NB4 (cell line): ENCODE measurements around the gene DLG4.

Source experiments
- POLR2A ChIP-seq: IDR thresholded peaks from 2 replicates; pipeline ENCODE4 v1.6.1; 2011; ENCODE audit warnings: mild to moderate bottlenecking; ENCODE audit not compliant: insufficient read length; ENCODE audit errors: extremely low read depth
- TF ChIP-seq, protein P1 (sequence below): IDR thresholded peaks from one replicate; pipeline ENCODE4 v1.5.1; 2012; ENCODE audit warnings: low read depth, low read length

DNA sequence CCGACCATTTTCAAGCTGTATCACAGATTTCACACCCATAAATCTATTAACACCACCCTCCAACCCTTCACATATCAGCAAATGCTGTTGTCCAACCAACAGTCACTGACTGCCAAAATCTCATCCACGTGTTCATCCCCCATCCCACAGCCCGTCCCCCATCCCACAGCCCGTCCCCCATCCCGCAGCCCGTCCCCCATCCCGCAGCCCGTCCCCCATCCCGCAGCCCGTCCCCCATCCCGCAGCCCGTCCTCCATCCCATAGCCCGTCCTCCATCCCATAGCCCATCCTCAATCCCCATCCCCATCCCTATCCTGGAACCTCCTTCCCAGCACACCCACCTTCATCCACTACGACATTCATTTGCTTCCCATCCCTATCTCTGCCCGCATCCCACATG, 14.1 kb downstream of the DLG4 start:
- no peak for TF ChIP-seq POLR2A
- TF ChIP-seq, protein P1, sequence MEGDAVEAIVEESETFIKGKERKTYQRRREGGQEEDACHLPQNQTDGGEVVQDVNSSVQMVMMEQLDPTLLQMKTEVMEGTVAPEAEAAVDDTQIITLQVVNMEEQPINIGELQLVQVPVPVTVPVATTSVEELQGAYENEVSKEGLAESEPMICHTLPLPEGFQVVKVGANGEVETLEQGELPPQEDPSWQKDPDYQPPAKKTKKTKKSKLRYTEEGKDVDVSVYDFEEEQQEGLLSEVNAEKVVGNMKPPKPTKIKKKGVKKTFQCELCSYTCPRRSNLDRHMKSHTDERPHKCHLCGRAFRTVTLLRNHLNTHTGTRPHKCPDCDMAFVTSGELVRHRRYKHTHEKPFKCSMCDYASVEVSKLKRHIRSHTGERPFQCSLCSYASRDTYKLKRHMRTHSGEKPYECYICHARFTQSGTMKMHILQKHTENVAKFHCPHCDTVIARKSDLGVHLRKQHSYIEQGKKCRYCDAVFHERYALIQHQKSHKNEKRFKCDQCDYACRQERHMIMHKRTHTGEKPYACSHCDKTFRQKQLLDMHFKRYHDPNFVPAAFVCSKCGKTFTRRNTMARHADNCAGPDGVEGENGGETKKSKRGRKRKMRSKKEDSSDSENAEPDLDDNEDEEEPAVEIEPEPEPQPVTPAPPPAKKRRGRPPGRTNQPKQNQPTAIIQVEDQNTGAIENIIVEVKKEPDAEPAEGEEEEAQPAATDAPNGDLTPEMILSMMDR, result no peak
